ENCODE results near the gene ADAR.

Gene ADAR

DNA sequence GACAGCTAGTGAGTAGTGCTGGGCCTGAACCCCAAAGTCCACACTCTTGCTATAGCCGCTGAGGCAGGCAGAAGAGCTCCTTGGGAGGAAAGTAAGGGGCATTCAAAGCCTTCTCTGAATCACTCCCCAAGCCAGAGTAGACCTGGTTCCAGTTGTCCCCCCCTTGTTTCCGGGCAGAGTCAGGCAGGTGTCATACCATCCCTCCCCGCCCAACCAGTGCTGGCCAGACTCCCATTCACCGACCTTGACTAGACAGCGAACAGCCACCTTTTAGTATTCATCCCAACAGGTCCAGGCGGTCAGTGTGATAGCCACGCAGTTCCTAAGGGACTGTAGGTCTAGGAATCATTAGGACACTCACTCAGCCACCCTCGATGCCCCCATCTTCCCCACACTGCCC lies 28.6 kb downstream of the ADAR start:
- DNase-seq: no peak

DNA sequence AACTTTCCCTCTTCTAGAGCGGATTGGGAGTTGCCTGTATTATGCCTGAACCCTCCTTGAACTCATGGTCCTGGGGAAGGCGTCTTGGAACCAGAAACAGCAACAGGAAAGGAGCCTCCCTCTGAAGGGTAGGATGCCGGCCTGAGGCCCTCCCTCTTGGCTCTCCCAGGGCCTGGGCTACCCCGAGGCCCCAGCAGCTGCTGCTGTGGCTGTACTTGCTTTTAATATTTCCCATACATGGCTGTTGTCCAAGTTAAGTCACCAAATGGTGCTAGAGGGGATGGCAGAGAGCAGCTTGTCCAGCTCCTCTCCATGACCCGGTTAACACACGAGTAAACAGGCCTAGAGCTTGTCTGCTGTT lies 29.9 kb downstream of the ADAR start:
- DNase-seq: peak; percentile 40

DNA sequence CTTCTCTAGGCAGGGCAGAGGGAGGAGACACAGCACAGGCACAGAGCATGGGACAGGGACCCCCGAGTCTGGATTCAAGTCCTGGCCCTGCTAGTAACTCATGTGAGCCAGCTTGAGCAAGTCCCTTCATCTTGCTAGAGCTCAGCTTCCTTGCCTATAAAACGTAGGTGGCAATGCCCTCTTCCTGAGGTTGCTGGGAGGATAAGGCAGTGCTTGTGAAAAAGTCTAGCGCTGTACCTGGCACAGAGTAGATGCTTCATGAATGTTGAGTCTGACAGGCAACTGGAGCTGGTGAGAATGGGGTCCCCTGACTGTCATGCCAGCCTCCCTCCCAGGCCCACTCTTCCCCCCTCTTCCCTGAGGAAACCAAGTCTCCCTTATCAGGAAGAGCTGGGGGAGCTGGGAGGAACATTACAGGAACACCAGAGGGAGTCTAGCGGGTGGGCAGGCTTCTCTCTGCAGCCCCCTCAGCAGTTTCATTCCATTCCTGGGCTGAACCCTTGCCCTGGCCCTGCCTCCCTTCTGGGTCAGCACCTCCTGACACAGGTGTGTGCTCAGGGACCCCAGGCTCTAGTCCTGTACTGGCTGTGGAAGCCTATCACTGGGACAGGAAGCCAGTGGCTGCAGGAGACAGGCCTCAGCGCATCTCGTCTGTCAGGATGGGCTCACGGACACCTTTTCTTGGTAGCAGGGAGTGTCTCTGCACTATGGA lies 30.5 kb downstream of the ADAR start:
- no peak for DNase-seq

DNA sequence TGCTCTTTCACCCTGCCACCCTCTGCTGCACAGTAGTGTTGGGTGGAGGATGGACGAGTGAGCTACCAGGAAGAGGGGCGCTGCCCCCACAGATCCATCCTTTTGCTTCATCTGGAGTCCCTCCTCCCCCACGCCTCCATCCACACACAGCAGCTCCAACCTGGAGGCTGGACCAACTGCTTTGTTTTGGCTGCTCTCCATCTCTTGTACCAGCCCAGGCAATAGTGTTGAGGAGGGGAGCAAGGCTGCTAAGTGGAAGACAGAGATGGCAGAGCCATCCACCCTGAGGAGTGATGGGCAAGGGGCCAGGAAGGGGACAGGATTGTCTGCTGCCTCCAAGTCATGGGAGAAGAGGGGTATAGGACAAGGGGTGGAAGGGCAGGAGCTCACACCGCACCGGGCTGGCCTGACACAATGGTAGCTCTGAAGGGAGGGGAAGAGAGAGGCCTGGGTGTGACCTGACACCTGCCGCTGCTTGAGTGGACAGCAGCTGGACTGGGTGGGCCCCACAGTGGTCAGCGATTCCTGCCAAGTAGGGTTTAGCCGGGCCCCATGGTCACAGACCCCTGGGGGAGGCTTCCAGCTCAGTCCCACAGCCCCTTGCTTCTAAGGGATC lies 31.9 kb downstream of the ADAR start:
- DNase-seq: no peak

DNA sequence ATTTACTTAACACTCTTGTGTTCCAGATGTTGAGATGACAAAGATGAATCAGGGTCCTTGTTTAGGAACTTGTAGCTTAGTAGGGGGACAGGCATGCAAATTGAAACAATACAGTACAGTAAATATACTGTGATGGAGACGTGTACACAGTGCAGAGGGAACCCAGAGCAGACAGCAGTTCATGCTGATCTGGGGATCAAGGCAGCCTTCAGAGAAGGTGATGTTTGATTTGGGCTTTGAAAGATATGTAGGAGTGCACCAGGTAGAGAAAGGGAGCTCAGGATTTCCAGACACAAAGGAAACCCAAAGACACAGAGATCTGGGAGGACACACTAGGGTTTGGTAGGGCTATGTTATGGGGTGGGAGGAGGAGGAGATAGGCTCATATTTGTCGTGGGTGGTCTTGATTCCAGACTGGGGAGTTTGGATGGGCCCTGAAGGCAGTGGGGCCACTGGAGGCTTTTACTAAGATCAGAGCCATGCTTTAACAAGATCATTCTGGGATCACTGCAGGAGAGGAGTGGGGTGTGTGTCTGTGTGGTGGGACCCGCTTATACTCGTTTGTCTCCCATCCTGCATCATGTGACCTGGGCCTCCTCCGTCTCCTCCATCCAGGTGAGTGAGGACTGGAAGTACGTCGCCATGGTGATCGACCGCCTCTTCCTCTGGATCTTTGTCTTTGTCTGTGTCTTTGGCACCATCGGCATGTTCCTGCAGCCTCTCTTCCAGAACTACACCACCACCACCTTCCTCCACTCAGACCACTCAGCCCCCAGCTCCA lies 32.6 kb downstream of the ADAR start:
- DNase-seq: no peak

DNA sequence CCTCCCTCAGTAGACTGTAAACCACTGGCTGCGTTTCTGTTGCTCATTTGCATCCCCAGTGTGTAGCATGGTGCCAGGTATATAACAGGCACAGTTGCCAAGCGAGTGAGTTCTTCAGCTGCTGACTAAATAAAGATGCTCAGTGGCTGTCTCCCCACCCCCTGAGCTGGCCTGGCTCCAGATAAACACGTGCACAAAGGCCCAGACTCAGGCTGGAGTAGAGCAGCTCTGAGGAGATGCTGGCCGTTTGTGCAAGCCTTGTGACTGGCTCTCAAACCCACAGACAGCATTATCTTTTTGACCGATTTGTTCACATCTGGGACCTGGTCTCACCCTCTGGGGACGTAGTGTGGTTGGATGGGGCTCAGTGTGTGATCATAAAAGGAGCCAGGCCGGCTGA lies 33.3 kb downstream of the ADAR start:
- no peak for DNase-seq

DNA sequence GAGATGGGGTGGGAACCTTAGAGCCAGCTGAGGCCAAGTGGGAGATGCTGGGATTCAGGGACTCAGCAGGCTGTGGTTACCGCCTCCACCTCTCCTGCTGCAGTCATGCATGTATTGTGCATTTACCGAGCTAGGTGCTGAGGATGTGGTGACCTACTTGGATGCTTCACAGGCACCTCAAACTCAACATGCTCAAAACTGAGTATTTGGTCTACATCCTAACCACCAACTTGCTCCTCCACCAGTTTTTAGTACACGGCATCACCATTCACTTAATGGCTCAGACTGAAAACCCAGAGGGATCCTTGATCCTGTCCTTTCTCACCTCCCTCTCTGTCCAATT lies 34.8 kb downstream of the ADAR start:
- DNase-seq: no peak

DNA sequence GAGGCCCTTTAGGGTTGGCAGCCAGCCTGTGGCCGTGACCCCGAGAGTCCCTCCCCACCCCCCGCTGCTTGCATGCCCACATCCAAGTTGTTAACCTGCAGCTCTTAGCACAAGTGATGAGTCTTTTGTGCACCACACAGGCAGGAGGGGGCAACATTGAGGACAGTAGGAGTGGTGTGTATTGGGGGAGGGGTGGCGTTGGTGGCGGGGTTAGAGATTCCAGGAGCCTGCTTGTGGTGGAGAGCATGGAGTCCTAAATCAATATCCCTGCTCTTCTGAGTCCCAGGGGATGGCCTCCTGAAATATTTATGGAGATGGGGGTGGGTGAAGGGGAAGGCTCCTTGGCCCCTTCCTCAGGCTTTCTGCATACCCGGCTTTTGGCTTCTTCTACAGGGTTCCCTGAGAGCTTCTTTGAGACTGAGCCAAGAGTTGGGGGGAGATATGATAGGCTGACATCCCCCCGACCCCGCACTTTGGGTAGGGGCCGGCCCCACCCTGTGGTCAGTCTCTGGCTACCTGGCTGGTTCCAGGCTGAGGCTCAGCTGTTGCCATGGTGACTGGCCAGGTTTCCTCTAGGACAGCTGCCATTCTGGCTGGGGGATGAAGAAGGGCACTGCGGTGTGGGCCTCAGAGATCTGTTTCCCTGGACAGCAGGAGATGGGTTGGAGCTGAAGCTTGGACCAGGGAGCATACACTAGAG lies 35.4 kb downstream of the ADAR start:
- DNase-seq: no peak

DNA sequence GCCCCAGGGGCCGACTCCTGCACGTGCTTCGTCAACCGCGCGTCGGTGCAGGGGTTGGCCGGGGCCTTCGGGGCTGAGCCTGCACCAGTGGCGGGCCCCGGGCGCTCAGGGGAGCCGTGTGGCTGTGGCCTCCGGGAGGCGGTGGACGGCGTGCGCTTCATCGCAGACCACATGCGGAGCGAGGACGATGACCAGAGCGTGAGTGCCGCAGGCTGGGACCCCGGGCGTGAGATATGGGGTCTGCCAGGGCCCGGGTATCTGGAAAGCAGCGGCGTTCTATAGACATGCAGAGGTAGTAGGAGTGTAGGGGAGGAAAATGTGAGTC lies 36.1 kb downstream of the ADAR start:
- DNase-seq: no peak

DNA sequence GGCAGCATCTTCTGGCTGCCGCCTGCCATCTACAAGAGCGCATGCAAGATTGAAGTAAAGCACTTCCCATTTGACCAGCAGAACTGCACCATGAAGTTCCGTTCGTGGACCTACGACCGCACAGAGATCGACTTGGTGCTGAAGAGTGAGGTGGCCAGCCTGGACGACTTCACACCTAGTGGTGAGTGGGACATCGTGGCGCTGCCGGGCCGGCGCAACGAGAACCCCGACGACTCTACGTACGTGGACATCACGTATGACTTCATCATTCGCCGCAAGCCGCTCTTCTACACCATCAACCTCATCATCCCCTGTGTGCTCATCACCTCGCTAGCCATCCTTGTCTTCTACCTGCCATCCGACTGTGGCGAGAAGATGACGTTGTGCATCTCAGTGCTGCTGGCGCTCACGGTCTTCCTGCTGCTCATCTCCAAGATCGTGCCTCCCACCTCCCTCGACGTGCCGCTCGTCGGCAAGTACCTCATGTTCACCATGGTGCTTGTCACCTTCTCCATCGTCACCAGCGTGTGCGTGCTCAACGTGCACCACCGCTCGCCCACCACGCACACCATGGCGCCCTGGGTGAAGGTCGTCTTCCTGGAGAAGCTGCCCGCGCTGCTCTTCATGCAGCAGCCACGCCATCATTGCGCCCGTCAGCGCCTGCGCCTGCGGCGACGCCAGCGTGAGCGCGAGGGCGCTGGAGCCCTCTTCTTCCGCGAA lies 36.6 kb downstream of the ADAR start:
- DNase-seq: no peak

DNA sequence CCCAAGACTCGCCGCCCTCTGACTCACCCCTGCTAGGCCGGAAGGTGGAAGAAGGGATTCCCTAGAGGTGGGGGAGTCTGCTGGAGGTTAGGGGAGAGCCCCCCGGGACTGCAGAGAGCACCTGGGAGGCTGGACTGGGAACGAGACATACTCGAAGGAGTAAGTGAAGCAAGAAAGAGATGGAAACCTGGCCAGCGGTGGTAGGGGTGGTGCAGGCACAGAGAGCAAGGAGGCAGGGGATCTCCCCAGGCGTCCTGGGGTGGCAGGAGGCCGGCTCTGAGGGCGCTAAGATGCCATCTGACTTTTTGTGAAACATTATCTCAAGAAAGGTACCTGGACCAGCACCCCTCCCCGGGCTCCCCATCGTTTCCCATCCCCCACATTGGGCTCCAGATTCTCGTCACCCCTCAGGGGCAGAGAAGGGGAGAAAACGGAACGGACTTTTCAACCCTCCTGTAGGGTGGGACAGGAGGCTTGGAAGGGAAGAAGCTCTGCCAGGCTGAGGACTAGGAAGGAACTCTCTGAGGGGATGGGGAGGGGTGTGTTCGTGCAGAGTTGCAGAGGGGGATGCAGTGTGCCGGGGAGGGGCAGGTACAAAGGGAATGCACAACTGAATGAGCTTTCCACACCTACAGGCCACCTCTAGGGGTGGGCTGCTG lies 39.7 kb downstream of the ADAR start:
- no peak for DNase-seq

DNA sequence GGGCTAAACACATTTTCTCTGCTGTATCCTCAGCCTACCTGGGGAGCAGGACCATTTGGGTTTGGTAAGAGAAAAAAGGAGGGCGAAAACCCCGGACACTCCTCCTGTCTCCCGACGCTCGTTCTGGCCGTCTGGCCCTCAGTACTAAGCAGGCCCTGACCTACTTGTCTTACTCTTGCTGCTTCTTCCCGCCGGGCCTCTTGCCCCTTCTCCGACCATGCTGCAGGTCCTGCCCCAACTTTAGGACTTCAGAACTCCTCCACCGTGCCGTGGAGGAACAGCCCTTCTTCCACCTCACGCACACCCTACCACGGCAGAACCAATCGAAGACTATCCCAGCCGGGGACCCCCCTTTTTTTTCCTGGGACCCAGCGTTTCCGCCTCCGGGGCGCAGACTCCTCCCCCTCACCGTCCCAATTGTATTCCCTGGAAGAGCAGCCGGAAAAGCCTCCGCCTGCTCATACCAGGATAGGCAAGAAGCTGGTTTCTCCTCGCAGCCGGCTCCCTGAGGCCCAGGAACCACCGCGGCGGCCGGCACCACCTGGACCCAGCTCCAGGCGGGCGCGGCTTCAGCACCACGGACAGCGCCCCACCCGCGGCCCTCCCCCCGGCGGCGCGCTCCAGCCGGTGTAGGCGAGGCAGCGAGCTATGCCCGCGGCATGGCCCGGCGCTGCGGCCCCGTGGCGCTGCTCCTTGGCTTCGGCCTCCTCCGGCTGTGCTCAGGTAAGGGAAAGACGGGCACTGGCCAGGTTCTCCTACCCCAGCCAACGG lies 40.4 kb downstream of the ADAR start, which contains the start of gene CHRNB2:
TSS of gene CHRNB2 (plus strand) at position 393 of the 771 bp plus-strand sequence. CDS start at position 660, 267 bp downstream.
- peak; percentile 35 for DNase-seq

DNA sequence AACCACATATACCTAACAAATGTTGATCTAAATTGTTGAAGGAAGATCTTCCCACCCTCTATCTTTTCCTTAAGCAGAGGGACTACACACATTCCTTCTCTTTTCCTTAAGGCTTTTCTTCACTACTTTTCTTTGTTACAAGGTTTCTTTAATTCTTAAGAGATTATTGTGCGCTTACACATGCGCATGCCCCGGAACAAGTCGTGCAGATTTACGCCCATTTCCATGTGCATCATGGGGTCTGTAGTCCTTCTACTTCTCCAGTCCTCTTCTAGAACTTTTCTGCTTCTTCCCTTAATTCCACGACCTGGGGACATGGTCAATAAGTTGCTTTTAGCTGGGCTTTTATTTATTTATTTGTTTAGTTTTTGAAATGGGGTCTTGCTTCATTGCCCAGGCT lies 42.1 kb downstream of the ADAR start:
- no peak for DNase-seq

DNA sequence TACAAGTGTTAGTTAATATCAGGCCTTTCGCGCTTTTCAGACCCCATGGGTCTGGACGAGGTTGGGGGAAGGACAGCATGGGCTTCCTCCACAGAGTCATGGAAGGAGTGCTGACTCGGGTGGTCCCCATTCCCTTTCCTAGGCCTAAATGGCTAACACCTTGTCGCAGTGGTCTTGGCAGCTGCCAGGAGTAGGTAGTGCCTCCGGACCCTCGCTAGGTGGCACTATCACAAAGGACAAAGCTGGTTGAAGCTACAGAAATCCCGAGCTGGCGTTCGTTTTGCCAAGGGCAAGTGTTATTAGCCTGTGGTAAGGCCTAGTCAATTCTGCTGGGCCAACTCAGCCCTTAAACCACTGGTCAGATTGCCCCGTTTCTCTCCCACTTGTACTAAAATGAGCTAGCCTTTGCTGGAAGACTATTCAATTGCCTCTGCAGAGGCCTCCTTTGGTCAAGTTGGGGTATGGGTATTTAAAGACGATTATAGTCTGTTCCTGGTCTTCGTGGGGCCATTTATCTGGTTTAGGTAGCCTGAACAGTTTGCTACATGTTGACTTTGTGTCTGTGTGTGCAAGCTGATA lies 48.4 kb downstream of the ADAR start:
- DNase-seq: peak; percentile 88

DNA sequence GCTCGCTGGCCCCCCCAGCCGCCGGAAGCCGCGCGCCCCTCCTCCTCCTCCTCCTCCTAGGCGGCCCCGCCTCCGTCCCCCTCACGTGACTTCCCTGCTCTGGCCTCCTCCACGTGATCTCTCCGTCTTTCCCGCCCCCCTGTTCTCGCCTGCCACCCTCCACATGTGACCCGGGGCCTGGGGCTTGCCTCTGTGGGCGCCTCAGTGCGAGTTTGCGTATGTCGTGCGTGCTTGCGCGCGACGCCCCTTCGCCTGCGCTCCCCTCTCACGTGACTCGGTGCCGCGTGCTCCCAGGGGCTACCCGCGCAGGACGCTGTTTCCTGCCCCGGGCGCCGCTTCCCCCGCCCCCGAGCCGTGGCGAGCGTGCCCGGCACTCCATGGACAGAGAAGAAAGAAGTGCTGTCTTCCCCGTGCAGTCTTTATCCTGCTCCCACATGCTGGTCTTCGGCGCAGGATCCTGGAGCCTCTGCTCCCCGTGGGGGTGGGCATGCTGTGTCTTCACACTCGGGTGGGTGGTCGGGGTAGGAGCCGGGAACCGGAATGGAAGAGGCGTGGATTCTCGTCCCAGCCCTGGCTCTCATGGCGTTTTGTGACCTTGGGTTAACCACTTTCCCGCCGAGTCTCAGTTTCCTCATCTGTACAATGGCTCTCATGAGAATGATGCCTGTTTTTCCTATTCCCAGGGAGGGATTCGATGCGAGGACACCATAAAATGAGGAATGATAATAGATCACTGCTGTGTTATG lies 49.1 kb downstream of the ADAR start:
- DNase-seq: peak; percentile 98

DNA sequence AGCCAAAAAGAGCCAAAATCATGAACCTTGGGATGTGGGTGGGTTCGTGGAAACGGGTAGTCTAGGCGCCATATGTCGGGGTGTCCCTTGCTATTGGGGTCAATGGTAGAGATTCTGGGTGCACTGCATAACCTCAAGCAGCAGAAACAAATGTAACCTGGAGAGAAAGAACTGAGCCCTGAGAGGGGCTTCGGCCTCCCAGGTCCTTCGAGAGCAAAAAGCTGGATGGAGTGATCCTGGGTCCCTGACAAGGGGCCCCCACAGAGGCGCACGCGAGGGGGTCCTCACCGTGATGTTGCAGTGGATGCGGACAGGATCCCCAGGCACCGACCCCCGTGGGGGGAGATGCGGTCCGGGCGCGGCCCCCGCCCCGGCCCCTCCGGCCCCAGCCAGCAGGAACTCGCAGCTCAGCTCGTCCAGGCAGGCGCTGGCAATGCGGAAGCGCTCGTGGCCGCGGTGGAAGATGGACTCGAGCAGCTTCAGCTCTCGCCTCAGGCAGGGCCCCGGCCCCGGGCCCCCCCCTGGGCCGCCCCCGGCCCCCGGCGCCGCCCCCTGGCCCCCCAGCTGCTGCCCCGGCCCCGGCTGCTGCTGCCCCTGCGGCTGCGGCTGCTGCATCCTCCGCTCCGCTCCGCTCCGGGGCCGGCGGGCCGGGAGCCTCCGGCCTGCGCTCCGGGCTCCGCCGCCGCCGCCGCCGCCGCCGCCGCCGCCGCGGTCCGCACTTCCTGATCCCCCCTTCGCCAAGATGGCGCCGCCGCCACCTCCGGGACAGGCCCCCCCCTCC lies 49.9 kb downstream of the ADAR start, which contains the start of gene UBE2Q1:
TSS of gene UBE2Q1 (minus strand) at position 724 of the 781 bp plus-strand sequence. CDS start at position 615, 109 bp downstream.
- DNase-seq: no peak

DNA sequence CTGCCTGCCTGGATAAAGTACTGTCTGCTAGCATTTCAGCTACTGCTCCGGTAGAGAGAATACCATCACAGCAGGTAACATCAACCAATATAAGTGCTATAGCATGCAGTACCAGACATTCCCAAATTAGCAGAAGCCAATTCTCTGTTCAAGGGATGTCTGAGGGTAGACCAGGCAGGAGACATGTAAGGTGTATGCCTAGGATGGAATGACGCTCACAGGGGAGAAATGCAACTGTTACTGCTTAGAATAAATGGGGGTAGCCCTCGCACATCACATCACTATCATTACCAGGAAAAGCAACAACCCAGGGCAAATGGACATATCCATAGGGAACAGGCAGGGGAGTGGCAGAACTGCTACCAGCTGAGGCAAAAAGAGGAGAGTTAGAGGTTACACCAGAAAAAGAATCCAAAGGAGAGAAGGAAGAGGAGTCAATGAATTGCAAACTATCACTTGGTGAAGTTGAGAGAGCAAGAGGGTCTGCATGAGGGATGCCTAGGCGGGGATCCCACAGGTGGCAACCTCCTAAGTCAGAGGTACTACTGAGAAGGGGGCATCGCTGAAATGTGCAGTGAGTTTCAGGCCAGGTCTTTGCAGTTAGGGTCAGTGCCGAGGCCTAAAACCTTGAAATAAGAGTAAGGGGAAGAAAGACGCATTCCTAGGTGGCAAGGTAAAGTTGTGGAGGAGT lies 50.6 kb downstream of the ADAR start:
- no peak for DNase-seq

DNA sequence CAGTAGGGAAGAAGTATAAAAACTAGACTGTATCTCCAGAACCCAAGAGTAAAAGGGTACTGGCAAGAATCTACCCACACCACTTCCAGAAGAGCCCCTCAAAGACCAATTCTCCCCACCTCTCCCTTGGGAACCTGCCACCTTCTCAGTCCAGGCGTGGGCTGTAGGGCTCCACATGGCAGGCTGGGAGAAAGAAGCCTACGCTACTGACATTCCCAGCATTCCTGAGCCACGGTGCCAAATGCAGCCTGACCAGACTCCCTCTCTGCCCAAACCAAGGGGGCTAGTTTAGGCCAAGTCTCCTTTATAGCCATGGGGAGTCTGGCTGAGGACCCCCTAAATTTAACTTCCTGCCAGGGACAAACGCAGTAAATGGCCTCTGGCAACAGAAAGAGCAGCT lies 51.6 kb downstream of the ADAR start:
- DNase-seq: no peak

All from DMS 273 treated with DMSO at 0.1 percent for 48 hours (cell line).